Measurements from ENCODE around the gene FXYD2.

DNA sequence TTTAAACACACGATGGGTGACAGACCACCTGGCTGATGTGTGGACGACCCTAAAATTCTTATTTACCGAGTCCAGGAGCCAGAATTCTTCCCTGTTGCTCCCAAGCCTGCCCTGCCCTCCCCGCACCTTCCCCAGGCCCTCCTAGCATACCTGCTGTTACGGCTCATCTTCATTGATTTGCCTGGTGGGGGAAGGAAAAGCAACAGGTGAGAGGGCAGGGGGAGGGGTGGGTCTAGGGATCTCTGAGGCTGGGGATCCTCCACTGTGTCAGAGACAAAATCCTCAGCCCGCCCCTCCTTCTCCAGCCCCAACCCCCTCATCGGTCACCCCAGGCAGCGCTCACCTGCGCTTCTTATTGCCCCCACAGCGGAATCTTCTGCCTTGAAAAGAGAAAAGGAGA is 4.0 kb downstream of the FXYD2 start:
- TF ChIP-seq, protein P1, sequence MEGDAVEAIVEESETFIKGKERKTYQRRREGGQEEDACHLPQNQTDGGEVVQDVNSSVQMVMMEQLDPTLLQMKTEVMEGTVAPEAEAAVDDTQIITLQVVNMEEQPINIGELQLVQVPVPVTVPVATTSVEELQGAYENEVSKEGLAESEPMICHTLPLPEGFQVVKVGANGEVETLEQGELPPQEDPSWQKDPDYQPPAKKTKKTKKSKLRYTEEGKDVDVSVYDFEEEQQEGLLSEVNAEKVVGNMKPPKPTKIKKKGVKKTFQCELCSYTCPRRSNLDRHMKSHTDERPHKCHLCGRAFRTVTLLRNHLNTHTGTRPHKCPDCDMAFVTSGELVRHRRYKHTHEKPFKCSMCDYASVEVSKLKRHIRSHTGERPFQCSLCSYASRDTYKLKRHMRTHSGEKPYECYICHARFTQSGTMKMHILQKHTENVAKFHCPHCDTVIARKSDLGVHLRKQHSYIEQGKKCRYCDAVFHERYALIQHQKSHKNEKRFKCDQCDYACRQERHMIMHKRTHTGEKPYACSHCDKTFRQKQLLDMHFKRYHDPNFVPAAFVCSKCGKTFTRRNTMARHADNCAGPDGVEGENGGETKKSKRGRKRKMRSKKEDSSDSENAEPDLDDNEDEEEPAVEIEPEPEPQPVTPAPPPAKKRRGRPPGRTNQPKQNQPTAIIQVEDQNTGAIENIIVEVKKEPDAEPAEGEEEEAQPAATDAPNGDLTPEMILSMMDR (IDR thresholded peaks at IDR 0.05), result no peak
- no peak for TF ChIP-seq POLR2A (IDR thresholded peaks at IDR 0.05)

Data from lower leg skin (tissue), 3 donors.